DLD1 (cell line): ENCODE data around the gene RANBP17.
"Not testable (repeated sequence)": the region's sequence is repeated elsewhere in the genome, so short reads cannot be mapped to it uniquely, and the experiment has no call there.

Experiments used
- in situ Hi-C: cut with HindIII; loops from 2 replicates; pipeline ENCODE4 v1.10.0; 2017; ENCODE audit warnings: low sequenced_read_pairs

Gene RANBP17

DNA sequence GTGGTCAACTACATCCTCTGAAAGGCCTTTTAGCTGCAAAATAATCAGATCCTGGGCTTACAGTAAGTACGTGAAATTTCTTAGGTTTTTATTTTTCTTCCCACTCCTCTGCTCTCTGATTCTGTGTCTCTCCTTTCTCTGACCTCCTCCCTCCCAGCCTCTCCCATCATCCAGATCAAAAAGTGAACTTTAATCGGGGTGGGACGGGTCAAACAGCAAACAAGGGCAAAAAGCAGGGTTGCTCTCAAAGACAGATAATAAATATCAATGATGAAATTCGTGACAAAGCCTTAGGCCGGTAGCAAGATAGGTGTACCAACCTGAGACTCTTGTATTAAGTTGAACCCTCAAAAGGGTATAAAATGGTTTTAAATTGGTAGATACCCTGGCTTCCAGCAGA is 76.1 kb downstream of the RANBP17 start:
- in situ Hi-C loops = no loop called here

DNA sequence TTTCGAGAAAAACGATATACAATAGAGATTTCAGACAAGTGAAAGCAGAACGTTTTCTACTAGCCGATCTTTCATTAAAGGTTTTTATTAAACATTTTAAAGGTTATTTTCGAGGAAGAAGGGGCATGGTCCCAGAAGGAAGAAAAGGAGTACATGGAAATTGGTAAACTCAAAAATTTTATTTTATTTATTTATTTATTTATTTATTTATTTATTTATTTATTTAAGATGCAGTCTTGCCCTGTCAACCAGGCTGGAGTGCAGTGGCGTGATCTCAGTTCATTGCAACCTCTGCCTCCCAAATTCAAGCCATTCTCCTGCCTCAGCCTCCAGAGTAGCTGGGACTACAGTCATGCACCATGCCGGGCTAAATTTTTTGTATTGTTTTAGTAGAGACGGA is 77.4 kb downstream of the RANBP17 start:
- in situ Hi-C loops = no loop called here

DNA sequence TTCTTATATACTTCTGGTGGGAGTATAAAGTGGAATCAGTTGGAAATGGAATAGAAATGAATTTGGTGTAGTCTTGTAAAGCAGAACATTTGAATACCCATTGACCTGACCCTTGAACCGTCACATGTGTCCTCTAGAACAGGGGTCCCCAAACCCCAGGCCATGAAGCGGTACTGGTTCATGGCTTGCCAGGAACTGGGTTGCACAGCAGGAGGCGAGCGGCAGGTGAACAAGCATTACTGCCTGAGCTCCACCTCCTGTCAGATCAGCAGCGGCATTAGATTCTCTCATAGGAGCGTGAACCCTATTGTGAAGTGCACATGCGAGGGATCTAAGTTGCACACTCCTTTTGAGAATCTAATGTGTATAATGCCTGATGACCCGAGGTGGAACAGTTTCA is 80.0 kb downstream of the RANBP17 start:
- in situ Hi-C loops = no loop called here

DNA sequence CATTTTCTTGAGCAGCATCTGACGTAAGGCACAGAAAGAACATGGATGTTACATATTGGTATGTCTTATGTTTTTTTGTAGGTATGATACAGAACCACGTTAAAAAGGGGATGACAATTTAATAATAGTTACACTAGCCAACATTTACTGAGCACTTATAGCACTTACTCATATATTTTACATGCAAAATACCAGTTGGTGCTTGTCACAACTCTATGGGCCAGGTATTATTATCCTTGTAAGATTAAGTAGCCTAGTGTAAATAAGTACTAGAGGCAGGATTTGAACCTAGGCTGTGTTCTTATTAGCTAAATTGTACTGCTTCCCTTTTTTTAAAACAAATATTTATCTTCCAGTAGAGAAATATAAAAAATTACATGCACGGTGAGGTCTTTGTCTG is 83.5 kb downstream of the RANBP17 start:
- in situ Hi-C loops = no loop called here

DNA sequence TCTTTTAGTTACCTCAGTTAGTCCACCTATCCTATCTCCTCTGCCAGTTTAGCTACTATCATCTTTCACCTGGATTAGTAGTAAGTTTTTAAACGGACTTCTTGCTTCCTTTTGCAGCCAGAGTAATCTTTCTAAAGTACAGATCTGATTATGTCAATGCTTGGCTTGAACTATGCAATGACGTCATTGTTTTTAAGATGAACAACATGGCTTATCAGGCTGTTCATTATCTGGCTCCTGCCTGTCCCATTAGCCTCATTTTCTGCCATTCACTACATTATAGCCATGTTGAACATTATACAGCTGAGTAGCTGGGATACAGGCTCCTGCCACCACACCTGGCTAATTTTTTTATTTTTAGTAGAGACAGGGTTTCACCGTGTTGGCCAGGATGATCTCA is 98.7 kb downstream of the RANBP17 start:
- in situ Hi-C loops = no loop called here

DNA sequence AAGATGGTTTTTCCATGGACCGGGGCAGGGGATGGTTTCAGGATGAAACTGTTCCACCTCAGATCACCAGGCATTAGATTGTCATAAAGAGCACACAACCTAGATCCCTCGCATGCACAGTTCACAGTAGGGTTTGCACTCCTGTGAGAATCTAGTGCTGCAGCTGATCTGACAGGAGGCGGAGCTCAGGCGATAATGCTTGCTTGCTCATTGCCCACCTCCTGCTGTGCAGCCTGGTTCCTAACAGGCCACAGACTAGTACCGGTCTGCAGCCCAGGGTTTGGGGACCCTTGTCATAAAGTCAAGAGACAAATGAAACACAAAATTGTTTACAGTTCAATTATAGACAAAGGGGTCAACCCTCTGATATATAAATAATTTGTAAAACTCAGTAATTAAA is 101.7 kb downstream of the RANBP17 start:
- in situ Hi-C loops = no loop called here

DNA sequence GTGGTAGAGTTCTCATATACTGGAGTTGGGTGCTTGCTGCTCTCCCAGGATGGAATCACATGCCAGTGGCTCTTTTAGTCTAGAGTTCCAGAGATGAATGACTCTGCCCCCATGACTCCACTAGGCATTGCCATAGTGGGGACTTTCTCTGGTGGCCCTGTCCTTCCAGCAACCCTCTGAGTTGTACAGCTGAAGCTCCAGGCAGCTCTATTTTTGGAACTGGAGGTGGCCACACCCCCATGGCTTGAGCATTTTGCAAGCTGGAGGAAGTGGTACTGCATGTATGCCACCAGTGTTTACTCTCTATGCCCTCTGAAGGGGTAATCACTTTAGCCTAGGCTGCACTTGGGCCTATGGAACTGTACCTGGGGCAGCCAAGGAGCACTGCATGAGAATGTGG is 112.6 kb downstream of the RANBP17 start:
- in situ Hi-C loops = no loop called here

DNA sequence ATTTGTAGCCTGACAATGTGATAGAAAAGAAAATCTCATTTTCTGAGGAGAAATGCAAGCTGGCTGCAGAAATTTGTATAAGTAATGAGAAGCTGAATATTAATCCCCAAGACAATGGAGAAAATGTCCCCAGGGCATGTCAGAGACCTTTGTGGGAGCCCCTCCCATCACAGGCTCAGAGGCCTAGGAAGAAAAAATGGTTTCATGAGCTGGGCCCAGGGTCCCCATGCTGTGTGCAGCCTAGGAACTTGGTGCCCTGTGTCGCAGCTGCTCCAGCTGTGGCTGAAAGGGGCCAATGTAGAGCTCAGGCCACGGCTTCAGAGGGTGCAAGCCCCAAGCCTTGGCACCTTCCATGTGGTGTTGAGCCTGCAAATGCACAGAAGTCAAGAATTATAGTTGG is 118.4 kb downstream of the RANBP17 start:
- in situ Hi-C loops = not testable (repeated sequence)

DNA sequence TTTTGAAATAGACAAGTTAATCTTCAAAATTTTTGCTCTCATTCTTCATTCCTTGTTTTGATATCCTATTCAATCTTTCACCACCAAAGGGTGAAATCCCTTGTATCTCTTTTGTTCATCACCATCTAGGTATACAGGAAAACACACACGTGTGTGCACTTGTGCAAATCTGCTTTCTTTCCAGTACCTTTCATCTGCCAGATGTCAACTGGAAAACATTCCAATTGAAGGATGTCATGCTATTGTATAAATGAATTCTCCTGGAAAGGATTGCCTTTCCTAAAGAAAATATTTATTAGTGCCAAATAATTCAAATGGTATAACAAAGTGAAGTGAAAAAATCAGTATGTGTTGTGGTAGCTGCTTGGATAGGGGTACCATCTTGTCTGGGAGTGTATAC is 123.7 kb downstream of the RANBP17 start:
- in situ Hi-C loops = no loop called here

DNA sequence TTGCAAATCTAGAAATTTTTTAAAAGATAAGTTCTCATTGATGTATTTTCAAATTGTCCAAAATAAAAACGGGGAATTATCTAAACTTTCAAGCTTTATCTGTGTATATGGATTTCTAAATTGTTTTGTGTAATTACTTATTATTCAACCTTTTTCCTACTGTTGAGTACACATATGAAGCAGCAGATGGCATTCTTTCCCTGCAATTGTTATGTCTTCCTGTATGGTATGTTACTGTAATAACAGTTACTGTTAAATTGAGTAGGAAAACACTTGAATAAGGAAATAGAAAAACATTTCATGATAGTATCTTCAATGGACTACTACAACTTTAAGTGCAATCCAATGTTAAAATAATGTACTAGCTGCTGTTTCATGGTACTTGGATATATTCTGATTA is 124.8 kb downstream of the RANBP17 start:
- in situ Hi-C loops = no loop called here

DNA sequence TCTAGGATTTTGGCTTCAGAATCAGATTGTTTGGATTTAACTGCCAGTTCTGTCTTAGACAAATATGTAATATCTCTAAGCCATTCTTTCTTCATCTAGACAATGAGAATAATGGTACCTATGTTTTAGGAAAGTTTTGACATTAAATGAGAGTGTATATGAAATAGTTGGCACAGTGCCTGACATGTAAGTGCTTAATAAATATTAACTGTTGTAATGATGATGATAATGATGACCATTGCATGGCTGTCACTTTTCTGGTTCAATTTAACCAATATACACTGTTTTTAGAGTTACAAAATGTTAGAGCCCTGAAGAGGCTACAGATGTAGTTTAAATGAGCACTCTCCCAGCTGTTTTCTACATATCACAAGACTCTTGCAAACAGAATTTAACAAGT is 131.7 kb downstream of the RANBP17 start:
- in situ Hi-C loops = no loop called here

DNA sequence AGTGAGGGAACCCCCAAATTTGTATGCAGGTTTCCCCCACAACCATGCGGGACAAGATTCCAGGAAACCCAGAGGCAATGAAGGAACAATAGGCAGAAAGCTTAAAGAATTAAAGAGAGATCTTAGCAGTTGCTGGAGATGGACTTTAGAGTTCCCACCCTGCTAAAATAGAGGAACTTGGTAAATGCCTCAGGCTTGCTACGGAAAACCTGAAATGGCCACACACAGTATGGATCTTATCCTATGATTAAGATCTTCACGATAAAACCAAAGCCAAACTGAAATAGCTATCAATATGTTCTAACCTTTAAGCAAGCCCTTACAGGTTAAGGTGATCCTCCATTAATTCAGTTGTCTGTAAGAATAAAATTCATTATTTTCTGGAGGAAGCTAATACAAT is 148.3 kb downstream of the RANBP17 start:
- in situ Hi-C loops = no loop called here

DNA sequence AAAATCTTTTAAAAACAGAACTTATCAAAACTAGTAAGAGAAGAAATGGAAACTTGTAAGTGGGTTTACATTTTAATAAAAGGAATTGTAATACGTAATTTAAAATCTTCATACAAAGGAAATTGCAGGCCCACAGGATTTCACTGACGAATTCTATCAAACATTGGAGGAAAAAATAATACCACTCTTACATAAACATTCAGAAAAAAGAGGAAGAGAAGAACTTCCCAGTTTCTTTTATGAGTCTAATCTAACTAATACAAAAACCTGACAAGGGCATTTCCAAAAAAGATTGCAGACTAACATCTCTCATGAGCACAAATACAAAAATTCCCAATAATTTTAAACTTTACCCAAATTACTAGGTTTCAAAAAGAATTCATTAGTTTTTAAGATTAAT is 149.0 kb downstream of the RANBP17 start:
- in situ Hi-C loops = no loop called here

DNA sequence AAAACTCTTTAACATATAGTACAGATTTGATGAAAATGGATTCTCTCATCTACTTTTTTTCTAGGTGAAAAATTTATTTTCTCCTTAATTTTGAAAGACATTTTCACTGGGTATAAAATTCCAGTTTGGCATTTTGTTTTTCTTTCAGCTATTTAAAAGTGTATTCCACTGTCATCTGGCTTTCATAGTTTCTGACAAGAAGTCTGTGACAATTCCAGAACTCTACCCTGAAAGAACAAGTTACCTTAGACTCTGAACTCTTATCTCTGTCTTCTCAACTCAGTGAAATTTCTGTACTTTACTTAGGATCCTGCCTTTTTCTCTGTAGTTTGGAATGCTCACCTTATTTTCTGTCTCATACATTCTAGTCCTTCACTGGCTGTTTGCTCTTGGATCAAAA is 161.7 kb downstream of the RANBP17 start:
- in situ Hi-C loops = no loop called here

DNA sequence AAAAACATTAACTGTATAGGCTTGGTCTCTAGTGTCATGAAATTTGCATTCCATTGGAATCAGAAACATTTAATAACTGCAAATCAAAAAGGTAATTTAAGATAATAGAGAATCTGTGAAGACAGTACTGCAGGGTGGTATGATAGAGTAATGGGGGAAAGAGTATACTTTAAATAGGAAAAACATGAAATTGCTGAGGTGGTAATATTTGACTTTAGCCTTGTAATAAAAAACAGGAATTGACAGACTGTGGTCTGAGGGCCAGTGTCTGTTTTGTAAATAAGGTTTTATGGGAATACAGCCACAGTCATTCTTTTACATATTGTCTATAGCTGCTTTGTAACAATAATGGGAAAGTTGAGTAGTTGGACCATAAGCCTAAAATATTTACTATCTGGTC is 162.3 kb downstream of the RANBP17 start:
- in situ Hi-C loops = no loop called here

DNA sequence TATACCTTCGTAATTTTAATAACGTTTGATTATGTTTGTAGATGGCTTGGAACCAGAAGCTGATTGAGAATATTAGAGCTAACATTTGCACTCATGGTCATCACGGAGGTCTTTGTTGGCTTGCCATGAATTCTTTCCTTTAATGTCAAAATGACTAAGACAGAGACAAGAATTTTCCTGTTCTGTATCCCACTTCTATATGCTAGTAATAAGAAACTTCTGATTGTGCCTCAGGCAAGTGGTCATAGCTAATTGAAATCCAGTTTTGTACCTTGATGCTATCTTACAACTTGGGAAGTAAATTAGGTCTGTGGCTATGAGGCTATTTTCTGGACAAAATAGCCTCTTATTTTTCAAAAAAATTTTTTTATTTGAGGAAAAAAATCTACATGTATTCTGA is 167.6 kb downstream of the RANBP17 start:
- in situ Hi-C loops = no loop called here

DNA sequence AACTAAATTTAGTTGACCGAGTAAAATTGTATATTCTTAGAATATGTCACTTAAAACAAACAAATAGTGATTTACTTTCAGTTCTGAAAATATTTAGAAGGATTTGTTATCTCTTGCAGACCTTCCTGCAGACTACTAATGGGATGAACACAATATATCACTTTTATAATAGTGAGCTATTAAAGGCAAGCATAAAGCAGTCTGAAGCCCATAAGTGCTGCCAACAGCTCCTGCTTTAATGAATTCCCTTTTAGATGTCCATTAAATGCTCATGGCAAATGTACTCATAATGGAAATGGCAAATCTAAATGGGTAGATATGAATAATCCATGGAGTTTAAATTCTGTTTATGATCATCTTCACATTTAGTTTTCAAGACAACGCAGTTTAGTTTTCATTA is 170.2 kb downstream of the RANBP17 start:
- in situ Hi-C loops = no loop called here

DNA sequence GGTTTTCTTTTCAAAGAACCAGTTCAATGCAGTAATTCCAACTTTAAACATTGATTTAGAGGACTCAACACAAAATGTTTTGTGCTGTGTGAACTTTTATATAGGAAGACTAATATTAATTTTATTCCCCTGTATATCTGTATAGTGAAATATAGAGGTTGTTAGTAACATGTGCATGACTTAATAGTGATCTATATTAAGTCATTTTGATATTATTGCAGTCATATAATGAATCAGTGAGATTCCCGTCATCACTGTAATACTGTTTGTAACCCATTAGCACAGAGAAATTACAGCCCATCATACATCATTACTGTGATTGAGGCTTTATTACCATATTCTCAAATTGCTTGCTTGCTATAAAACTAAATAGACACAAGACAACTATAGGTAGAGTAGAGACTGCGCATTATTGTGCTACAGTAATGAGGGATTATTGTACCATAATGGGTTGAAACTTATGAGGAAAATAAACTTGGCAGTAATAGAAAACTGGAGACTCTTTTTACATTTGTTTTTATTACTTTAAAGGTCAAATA is 170.7 kb downstream of the RANBP17 start:
- in situ Hi-C loops = no loop called here

DNA sequence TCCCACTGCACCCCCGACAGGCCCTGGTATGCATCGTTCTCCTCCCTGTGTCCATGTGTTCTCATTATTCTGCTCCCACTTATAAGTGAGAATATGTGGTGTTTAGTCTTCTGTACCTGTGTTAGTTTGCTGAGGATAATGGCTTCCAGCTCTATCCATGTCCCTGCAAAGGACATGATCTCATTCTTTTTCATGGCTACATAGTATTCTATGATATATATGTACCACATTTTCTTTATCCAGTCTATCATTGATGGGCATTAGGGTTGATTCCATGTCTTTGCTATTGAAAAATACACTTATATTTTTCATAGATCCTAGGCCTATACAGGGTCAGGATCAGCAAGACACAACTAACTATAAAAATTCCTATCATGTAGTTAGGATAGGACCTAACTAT is 180.1 kb downstream of the RANBP17 start:
- in situ Hi-C loops = not testable (repeated sequence)

DNA sequence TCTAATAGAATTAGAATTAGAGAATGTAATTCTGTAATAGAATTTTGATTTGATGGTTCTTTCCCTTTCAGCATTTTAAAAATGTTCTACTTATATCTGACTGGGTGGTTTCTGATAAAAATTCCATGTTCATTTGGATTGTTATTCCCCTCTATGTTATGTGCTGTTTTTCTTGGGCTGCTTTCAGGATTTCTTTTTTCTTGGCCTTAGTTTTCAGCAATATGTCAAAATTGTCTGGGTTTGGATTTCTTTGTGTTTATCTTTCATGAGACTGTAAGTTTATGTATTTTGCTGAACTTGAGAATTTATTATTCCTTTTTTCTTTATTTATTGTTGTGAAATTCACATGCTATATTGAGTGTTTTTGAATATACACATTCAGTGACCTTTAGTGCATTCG is 189.1 kb downstream of the RANBP17 start:
- in situ Hi-C loops = no loop called here

DNA sequence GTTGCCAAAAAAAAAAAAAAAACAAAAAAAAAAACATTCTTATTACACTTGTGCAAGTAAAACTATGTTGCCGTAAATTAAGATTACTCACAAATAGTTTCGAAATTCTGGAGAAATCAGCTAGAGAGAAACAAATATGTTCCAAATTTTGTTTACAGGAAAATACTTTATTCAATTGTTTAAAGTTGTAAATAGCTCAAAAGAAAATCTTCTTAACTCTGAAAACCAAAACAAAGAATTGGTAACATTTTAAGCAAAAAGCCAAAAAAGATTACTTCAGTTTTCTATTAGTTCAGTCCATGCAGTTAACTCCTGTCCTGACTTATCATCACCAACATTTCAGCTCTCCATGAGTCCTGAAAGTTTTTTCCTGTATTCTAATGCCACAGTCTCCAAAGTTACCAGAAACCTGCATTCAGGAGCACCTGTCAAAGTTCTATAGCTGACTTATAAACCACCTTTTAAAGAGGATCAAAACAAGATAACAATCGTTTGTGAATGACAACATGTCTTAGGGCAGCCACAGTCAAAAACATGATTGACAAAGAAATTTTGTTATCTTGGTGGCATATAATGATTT is 194.1 kb downstream of the RANBP17 start:
- in situ Hi-C loops = no loop called here

DNA sequence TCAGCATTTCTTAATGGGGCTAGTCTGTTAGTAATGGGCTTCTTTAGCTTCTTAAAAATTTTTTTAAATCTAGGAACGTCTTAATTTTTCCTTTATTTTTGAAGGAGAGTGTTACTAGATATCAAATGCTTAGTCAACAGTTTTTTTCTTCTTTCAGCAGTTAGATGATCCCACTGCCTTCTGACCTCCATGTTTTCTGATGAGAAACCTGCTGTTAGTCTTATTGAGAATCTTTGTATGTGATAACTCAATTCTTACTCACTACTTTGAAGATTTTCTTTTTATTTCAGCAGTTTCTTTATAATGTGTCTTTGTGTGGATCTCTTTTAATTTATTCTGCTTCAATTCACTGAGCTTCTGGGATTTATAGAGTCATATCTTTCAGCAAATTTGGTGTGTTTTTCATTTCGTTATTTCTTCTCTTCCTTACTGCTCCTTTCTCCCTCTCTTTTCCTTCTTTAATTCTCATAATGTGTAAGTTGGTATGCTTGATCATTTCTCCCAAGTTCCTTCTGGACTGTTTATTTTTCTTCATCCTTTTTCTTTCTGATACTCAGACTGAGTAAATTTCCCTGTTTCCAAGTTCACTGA is 205.8 kb downstream of the RANBP17 start:
- in situ Hi-C loops = no loop called here

DNA sequence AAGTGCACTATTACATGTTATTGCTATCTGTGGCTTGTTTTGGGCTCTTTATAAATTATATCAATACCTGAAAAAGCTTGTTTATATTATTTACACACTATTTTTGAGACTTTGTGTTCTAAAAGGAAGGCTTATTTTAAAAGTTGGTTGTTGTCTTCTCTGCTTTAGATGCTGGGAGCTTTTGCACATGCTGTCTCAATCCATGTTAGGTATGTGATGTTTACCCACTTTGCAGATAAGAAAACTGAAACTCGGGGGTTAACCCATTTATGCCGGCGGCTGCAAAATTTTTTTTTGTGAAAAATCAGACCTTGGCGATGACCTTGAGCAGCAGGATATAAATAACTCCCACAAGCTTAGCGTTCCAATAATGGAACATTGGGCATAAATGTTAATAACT is 212.9 kb downstream of the RANBP17 start:
- in situ Hi-C loops = no loop called here
